GM19395 (cell line): Measurements from ENCODE around the gene SLC2A4RG.
"Not testable (repeated sequence)": the region's sequence is repeated elsewhere in the genome, so short reads cannot be mapped to it uniquely, and the experiment has no call there.

Experiments
- ATAC-seq: cut with Tn5 transposase; IDR thresholded peaks from one replicate; pipeline ENCODE4 v1.9.1; 2021; ENCODE audit warnings: mild to moderate bottlenecking, moderate library complexity; ENCODE audit not compliant: unreplicated experiment

Gene SLC2A4RG

GRCh38 chr20:63773571-63774241, 34.1 kb downstream of the SLC2A4RG start:
- ATAC-seq: no peak

- no peak for ATAC-seq
These were observed 34.7 kb downstream of the SLC2A4RG start for GRCh38 chr20:63774306-63774705.

- ATAC-seq: no peak
These were observed 35.8 kb downstream of the SLC2A4RG start for GRCh38 chr20:63775096-63775978.

- ATAC-seq: not testable (repeated sequence)
These were observed 37.3 kb downstream of the SLC2A4RG start for GRCh38 chr20:63776875-63777274.

- no peak for ATAC-seq
These were observed 38.0 kb downstream of the SLC2A4RG start for GRCh38 chr20:63777614-63778013.

- no peak for ATAC-seq
These were observed 38.6 kb downstream of the SLC2A4RG start for GRCh38 chr20:63778034-63778752.

GRCh38 chr20:63778857-63779256, 39.3 kb downstream of the SLC2A4RG start:
- no peak for ATAC-seq

GRCh38 chr20:63781181-63781580, 41.6 kb downstream of the SLC2A4RG start:
- no peak for ATAC-seq

- no peak for ATAC-seq
These were observed 42.5 kb downstream of the SLC2A4RG start for GRCh38 chr20:63782051-63782471.

- no peak for ATAC-seq
These were observed 43.0 kb downstream of the SLC2A4RG start for GRCh38 chr20:63782521-63782971.

- ATAC-seq: no peak
These were observed 44.4 kb downstream of the SLC2A4RG start for GRCh38 chr20:63783970-63784369.

- no peak for ATAC-seq
These were observed 46.1 kb downstream of the SLC2A4RG start for GRCh38 chr20:63785691-63786131.

GRCh38 chr20:63787302-63787701, 47.7 kb downstream of the SLC2A4RG start:
- ATAC-seq: no peak

- ATAC-seq: no peak
These were observed 48.2 kb downstream of the SLC2A4RG start for GRCh38 chr20:63787749-63788148.

- ATAC-seq: no peak
These were observed 50.4 kb downstream of the SLC2A4RG start for GRCh38 chr20:63789836-63790571.

- no peak for ATAC-seq
These were observed 51.1 kb downstream of the SLC2A4RG start for GRCh38 chr20:63790572-63791168.

- ATAC-seq: no peak
These were observed 52.1 kb downstream of the SLC2A4RG start for GRCh38 chr20:63791497-63792156.

GRCh38 chr20:63792866-63793265, 53.3 kb downstream of the SLC2A4RG start:
- ATAC-seq: no peak
